Left kidney (tissue), 2 donors: ENCODE measurements around the gene TMED10. TPM values are rescaled to one million over a fixed set of nuclear protein-coding genes. Genes with fewer than 3 reads are reported as not detected.

Source experiments
- DNase-seq: peaks from one replicate; pipeline ENCODE4 v3.0.0-alpha.2; 2013
- polyA plus RNA-seq: library from polyadenylated mRNA; unstranded; fragments of 120-200 nt; gene quantifications from one replicate; pipeline ENCODE4 v1.2.1, GENCODE V29; 2013; ENCODE audit not compliant: insufficient read length

Gene TMED10
- polyA plus RNA-seq, 1 donor = 271 TPM

GRCh38 chr14:75088153-75088552 is 88.3 kb downstream of the TMED10 start:
- no peak for DNase-seq

- no peak for DNase-seq
Observed at GRCh38 chr14:75084513-75084912, 91.9 kb downstream of the TMED10 start.

GRCh38 chr14:75083271-75083670 is 93.1 kb downstream of the TMED10 start:
- no peak for DNase-seq

- no peak for DNase-seq
Observed at GRCh38 chr14:75081660-75082229, 94.7 kb downstream of the TMED10 start.

Other genes with a start within 250 kb of the TMED10 start
- gene PGF, start 221.0 kb downstream of the TMED10 start, polyA plus RNA-seq = 5.5 TPM
- gene EIF2B2, start 173.7 kb downstream of the TMED10 start, polyA plus RNA-seq = 63.3 TPM
- 46.7 TPM for gene MLH3, start 125.1 kb downstream of the TMED10 start, polyA plus RNA-seq
- gene ACYP1, start 112.6 kb downstream of the TMED10 start, polyA plus RNA-seq = 58.5 TPM
- gene ZC2HC1C, start 107.0 kb downstream of the TMED10 start, polyA plus RNA-seq = 7.8 TPM
- gene NEK9, start 49.6 kb downstream of the TMED10 start, polyA plus RNA-seq = 154 TPM
- gene FOS, start 102.2 kb upstream of the TMED10 start, polyA plus RNA-seq = 477 TPM